HCT116 (cell line): ENCODE results near the gene EMP1. TPM values are rescaled to one million over a fixed set of nuclear protein-coding genes. Genes with fewer than 3 reads are reported as not detected.

Source experiments
- ATAC-seq: fragments of 200-7000 bp; cut with Tn5 transposase; 2 replicates; pipeline ENCODE4 v1.9.1; 2020; ENCODE audit warnings: mild to moderate bottlenecking, moderate library complexity
- BruUV-seq: library from RNA; stranded (reverse); fragments of 400-500 nt; replicated peaks from 2 replicates; lab custom pipeline; 2021; lab: Mats Ljungman, UMichigan
- CTCF ChIA-PET: fragments of 300-600 bp; sonication (Branson Sonifier 250); formaldehyde crosslinking; loops from one replicate; lab custom pipeline; 2021; ENCODE audit warnings: antibody characterized with exemption; lab: Charles Lee
- POLR2A ChIA-PET: fragments of 300-600, 350-600 bp; sonication (Branson Sonifier 250); formaldehyde crosslinking; loops from one replicate; lab custom pipeline; 2021; ENCODE audit warnings: antibody characterized with exemption; lab: Charles Lee
- RAD21 ChIA-PET, 2 experiments: fragments of 300-600 bp; sonication (Branson Sonifier 250); formaldehyde crosslinking; loops; one replicate each; lab custom pipeline; 2023; ENCODE audit warnings: low total read pairs in 2 of 2; ENCODE audit not compliant: uncharacterized antibody in 2 of 2, unreplicated experiment in 2 of 2, low non-redundant PET in 1 of 2; lab: Charles Lee
- DNase-seq: peaks from one replicate; pipeline ENCODE4 v3.0.0-alpha.2; 2010; ENCODE audit warnings: low read depth, low spot score
- H2AFZ ChIP-seq: fragments of 200-600 bp; shearing (Covaris generic), sonication (generic); 2 replicates; pipeline ENCODE4 v1.6.1; 2017; ENCODE audit warnings: low read depth, mixed run types, mixed read lengths, antibody characterized with exemption, low read length; ENCODE audit not compliant: poor library complexity, severe bottlenecking
- H3K27ac ChIP-seq: 2 replicates; pipeline ENCODE4 v1.5.1; 2012; ENCODE audit warnings: low read depth, low read length
- H3K27me3 ChIP-seq: fragments of 200-600 bp; sonication (generic); 2 replicates; pipeline ENCODE4 v1.6.1; 2016; ENCODE audit warnings: mixed run types, low read length, mixed read lengths; ENCODE audit not compliant: insufficient read depth
- H3K36me3 ChIP-seq, 2 experiments: fragments of 200-500 bp in 1 of 2; fragments of 200-600 bp in 1 of 2; sonication (Bioruptor generic) in 1 of 2; sonication (generic) in 1 of 2; 2 replicates each; pipeline versions ENCODE4 v1.5.1 to v1.6.1; 2014 to 2016; ENCODE audit warnings: low read length in 2 of 2, inconsistent platforms in 1 of 2, mixed read lengths in 1 of 2, mixed run types in 1 of 2; ENCODE audit not compliant: insufficient read depth in 2 of 2, control insufficient read depth in 1 of 2
- H3K4me1 ChIP-seq, 2 experiments: fragments of 200-600 bp in 1 of 2; sonication (generic) in 1 of 2; 2 replicates each; pipeline versions ENCODE4 v1.5.1 to v1.6.1; 2012 to 2017; ENCODE audit warnings: low read length in 2 of 2, inconsistent platforms in 1 of 2, mild to moderate bottlenecking in 1 of 2, mixed read lengths in 1 of 2, mixed run types in 1 of 2, moderate library complexity in 1 of 2; ENCODE audit not compliant: insufficient read depth in 2 of 2, control insufficient read depth in 1 of 2
- H3K4me2 ChIP-seq: fragments of 200-600 bp; sonication (generic); 2 replicates; pipeline ENCODE4 v1.6.1; 2017; ENCODE audit warnings: mixed run types, low read length, mixed read lengths
- H3K4me3 ChIP-seq, 2 experiments: fragments of 200-600 bp in 1 of 2; sonication (generic) in 1 of 2; replicated peaks in 1 of 2; 2 replicates each; pipeline ENCODE4 v1.5.1; 2011 to 2016; ENCODE audit warnings: low read length in 2 of 2, control low read depth in 1 of 2, low read depth in 1 of 2, mild to moderate bottlenecking in 1 of 2, mixed read lengths in 1 of 2, mixed run types in 1 of 2
- H3K79me2 ChIP-seq: fragments of 200-600 bp; sonication (generic); 2 replicates; pipeline ENCODE4 v1.6.1; 2017; ENCODE audit warnings: mild to moderate bottlenecking, mixed run types, low read length, moderate library complexity, mixed read lengths; ENCODE audit not compliant: insufficient read depth
- H3K9ac ChIP-seq: fragments of 200-600 bp; sonication (generic); 2 replicates; pipeline ENCODE4 v1.6.1; 2016; ENCODE audit warnings: low read length, mixed read lengths
- H3K9me2 ChIP-seq: fragments of 200-600 bp; sonication (generic), shearing (Covaris generic); 2 replicates; pipeline ENCODE4 v1.6.1; 2017; ENCODE audit warnings: mixed run types, mild to moderate bottlenecking, moderate library complexity; ENCODE audit not compliant: insufficient read depth
- H3K9me3 ChIP-seq, 2 experiments: fragments of 200-500 bp in 1 of 2; fragments of 200-600 bp in 1 of 2; sonication (Bioruptor generic) in 1 of 2; sonication (generic) in 1 of 2; 2 replicates each; pipeline ENCODE4 v1.6.1; 2014 to 2017; ENCODE audit warnings: low read length in 2 of 2, mixed read lengths in 2 of 2, inconsistent platforms in 1 of 2, low read depth in 1 of 2, mild to moderate bottlenecking in 1 of 2, mixed run types in 1 of 2, moderate library complexity in 1 of 2; ENCODE audit not compliant: control insufficient read depth in 1 of 2, insufficient read depth in 1 of 2
- H4K20me1 ChIP-seq: fragments of 200-600 bp; sonication (generic), shearing (Covaris generic); 2 replicates; pipeline ENCODE4 v1.6.1; 2017; ENCODE audit warnings: mixed run types, mild to moderate bottlenecking, moderate library complexity; ENCODE audit not compliant: insufficient read depth
- ATF3 ChIP-seq: IDR thresholded peaks from 2 replicates; pipeline ENCODE4 v1.6.1; 2012
- CEBPB ChIP-seq: IDR thresholded peaks from 2 replicates; pipeline ENCODE4 v1.6.1; 2012; ENCODE audit warnings: low read depth
- EGR1 ChIP-seq: IDR thresholded peaks from 2 replicates; pipeline ENCODE4 v1.6.1; 2012; ENCODE audit warnings: low read depth
- EZH2 ChIP-seq: fragments of 200-600 bp; sonication (generic); IDR thresholded peaks from 2 replicates; pipeline ENCODE4 v1.6.1; 2017; ENCODE audit warnings: antibody characterized with exemption, mixed run types
- EZH2phosphoT487 ChIP-seq: fragments of 200-600 bp; IDR thresholded peaks from 2 replicates; pipeline ENCODE4 v1.6.1; 2018; ENCODE audit warnings: antibody characterized with exemption, borderline replicate concordance
- FOSL1 ChIP-seq: IDR thresholded peaks from 2 replicates; pipeline ENCODE4 v1.6.1; 2012; ENCODE audit warnings: low read depth
- MAX ChIP-seq: IDR thresholded peaks from 2 replicates; pipeline ENCODE4 v1.6.1; 2012
- POLR2AphosphoS5 ChIP-seq: IDR thresholded peaks from 2 replicates; pipeline ENCODE4 v1.6.1; 2011; ENCODE audit warnings: mild to moderate bottlenecking, low read depth, low read length, moderate library complexity
- RAD21 ChIP-seq: IDR thresholded peaks from 2 replicates; pipeline ENCODE4 v1.6.1; 2012; ENCODE audit warnings: low read depth, mild to moderate bottlenecking
- REST ChIP-seq: IDR thresholded peaks from 2 replicates; pipeline ENCODE4 v1.6.1; 2012; ENCODE audit warnings: low read depth
- SIN3A ChIP-seq: IDR thresholded peaks from 2 replicates; pipeline ENCODE4 v1.6.1; 2012; ENCODE audit warnings: low read depth
- SP1 ChIP-seq: IDR thresholded peaks from 2 replicates; pipeline ENCODE4 v1.6.1; 2012; ENCODE audit warnings: low read depth
- SRF ChIP-seq: IDR thresholded peaks from 2 replicates; pipeline ENCODE4 v1.6.1; 2012; ENCODE audit warnings: low read depth
- TCF7L2 ChIP-seq: IDR thresholded peaks from 2 replicates; pipeline ENCODE4 v1.7.0; 2011; ENCODE audit warnings: borderline replicate concordance, inconsistent platforms; ENCODE audit not compliant: insufficient read depth, insufficient read length; ENCODE audit errors: extremely low read depth
- YY1 ChIP-seq: IDR thresholded peaks from 2 replicates; pipeline ENCODE4 v1.6.1; 2011; ENCODE audit warnings: low read length, low read depth, moderate library complexity, mild to moderate bottlenecking; ENCODE audit not compliant: insufficient replicate concordance; ENCODE audit errors: extremely low read depth
- intact Hi-C: fragments of 100-400 bp; cut with micrococcal nuclease; formaldehyde crosslinking; loops from 2 replicates; pipeline ENCODE4 v1.10.0; 2022
- total RNA-seq: library from RNA; stranded (reverse); gene quantifications from one replicate; pipeline ENCODE4 v1.2.1, GENCODE V29; 2021; ENCODE audit not compliant: unreplicated experiment
- TF ChIP-seq, protein P1 (sequence below): IDR thresholded peaks from 2 replicates; pipeline ENCODE4 v1.6.1; 2011; ENCODE audit warnings: mild to moderate bottlenecking, low read length, moderate library complexity; ENCODE audit not compliant: insufficient replicate concordance; ENCODE audit errors: extremely low read depth
- TF ChIP-seq, protein P2 (sequence below), 3 experiments: fragments of 200-600 bp in 1 of 3; sonication (generic) in 1 of 3; IDR thresholded peaks in 2 of 3; conservative IDR thresholded peaks in 1 of 3; 2 replicates each; pipeline ENCODE4 v1.5.1; 2012 to 2017; ENCODE audit warnings: low read depth in 2 of 3, low read length in 2 of 3, antibody characterized with exemption in 1 of 3, borderline replicate concordance in 1 of 3, control low read depth in 1 of 3, mild to moderate bottlenecking in 1 of 3, mixed read lengths in 1 of 3, mixed run types in 1 of 3, moderate library complexity in 1 of 3; ENCODE audit not compliant: insufficient read depth in 1 of 3

The EMP1 gene
- total RNA-seq, 1 experiment from 2014 or later: 110 TPM

GRCh38 chr12:13182881-13183280 is 13.6 kb upstream of the EMP1 start:
- Histone ChIP-seq H3K4me1 (peaks cover 11 to 84% of the 10 kb centered on the region in 2 experiments), H3K4me2 (no peak overlapping the region), H2AFZ (no peak overlapping the region), H3K27me3 (no peaks in the 10 kb centered on the region), H3K27ac (no peak overlapping the region), H3K79me2 (no peaks in the 10 kb centered on the region), H3K4me3 (no peak overlapping the region), H3K36me3 (no peaks in the 10 kb centered on the region), H3K9me3 (no peaks in the 10 kb centered on the region), H3K9me2 (no peaks in the 10 kb centered on the region), H3K9ac (no peak overlapping the region)
- POLR2A ChIA-PET: interaction anchor here (2.2 kb wide), 1 partner anchor 14 kb away, joined by 7 read pairs; the partner anchor contains the start of gene EMP1
- no TSS peak for BruUV-seq
- RAD21 ChIA-PET: no interaction called here
- DNase-seq (no peak), ATAC-seq (no peak)
- CTCF ChIA-PET: no interaction called here
- intact Hi-C loops: no loop called here
- TF ChIP-seq RAD21: no peak
- TF ChIP-seq, protein P1, sequence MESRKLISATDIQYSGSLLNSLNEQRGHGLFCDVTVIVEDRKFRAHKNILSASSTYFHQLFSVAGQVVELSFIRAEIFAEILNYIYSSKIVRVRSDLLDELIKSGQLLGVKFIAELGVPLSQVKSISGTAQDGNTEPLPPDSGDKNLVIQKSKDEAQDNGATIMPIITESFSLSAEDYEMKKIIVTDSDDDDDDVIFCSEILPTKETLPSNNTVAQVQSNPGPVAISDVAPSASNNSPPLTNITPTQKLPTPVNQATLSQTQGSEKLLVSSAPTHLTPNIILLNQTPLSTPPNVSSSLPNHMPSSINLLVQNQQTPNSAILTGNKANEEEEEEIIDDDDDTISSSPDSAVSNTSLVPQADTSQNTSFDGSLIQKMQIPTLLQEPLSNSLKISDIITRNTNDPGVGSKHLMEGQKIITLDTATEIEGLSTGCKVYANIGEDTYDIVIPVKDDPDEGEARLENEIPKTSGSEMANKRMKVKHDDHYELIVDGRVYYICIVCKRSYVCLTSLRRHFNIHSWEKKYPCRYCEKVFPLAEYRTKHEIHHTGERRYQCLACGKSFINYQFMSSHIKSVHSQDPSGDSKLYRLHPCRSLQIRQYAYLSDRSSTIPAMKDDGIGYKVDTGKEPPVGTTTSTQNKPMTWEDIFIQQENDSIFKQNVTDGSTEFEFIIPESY: no peak
- no peak for TF ChIP-seq EZH2
- TF ChIP-seq SRF: no peak
- TF ChIP-seq FOSL1: no peak
- TF ChIP-seq EGR1: no peak
- TF ChIP-seq MAX: no peak
- no peak for TF ChIP-seq SP1
- no peak for TF ChIP-seq YY1
- no peak for TF ChIP-seq EZH2phosphoT487
- no peak for TF ChIP-seq SIN3A
- TF ChIP-seq ATF3: no peak
- TF ChIP-seq REST: no peak
- TF ChIP-seq, protein P2, sequence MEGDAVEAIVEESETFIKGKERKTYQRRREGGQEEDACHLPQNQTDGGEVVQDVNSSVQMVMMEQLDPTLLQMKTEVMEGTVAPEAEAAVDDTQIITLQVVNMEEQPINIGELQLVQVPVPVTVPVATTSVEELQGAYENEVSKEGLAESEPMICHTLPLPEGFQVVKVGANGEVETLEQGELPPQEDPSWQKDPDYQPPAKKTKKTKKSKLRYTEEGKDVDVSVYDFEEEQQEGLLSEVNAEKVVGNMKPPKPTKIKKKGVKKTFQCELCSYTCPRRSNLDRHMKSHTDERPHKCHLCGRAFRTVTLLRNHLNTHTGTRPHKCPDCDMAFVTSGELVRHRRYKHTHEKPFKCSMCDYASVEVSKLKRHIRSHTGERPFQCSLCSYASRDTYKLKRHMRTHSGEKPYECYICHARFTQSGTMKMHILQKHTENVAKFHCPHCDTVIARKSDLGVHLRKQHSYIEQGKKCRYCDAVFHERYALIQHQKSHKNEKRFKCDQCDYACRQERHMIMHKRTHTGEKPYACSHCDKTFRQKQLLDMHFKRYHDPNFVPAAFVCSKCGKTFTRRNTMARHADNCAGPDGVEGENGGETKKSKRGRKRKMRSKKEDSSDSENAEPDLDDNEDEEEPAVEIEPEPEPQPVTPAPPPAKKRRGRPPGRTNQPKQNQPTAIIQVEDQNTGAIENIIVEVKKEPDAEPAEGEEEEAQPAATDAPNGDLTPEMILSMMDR (IDR thresholded peaks at IDR 0.05 in 2 of 3, conservative IDR thresholded peaks at IDR 0.05 in 1 of 3; ENCODE audit: borderline replicate concordance in 1 of 3, insufficient read depth in 1 of 3, low read depth in 2 of 3, low read length in 2 of 3): no peak
- TF ChIP-seq POLR2AphosphoS5: no peak
- TF ChIP-seq CEBPB: no peak
- no peak for TF ChIP-seq TCF7L2
- TF ChIP-seq, all 23 proteins: peak for 0
- no peaks in the 10 kb centered on the region for H4K20me1 ChIP-seq
